HEK293 (cell line): Measurements from ENCODE around the gene NAALADL2.

Source experiments
- BCL11A ChIP-seq: fragments of 450-650 bp; formaldehyde crosslinking; IDR thresholded peaks from 2 replicates; pipeline ENCODE4 v1.5.1; 2016; ENCODE audit warnings: low read depth, missing biosample characterization, missing genetic modification characterization
- GLI2 ChIP-seq: fragments of 450-650 bp; formaldehyde crosslinking; IDR thresholded peaks from 2 replicates; pipeline ENCODE4; 2017; ENCODE audit warnings: missing biosample characterization, missing genetic modification characterization, low read depth, borderline replicate concordance
- KLF9 ChIP-seq: fragments of 450-650 bp; formaldehyde crosslinking; IDR thresholded peaks from 2 replicates; pipeline ENCODE4 v1.5.1; 2016; ENCODE audit warnings: missing biosample characterization, missing genetic modification characterization, low read depth
- MYNN ChIP-seq: fragments of 450-650 bp; formaldehyde crosslinking; IDR thresholded peaks from 2 replicates; pipeline ENCODE4 v1.5.1; 2016; ENCODE audit warnings: missing biosample characterization, missing genetic modification characterization, borderline replicate concordance
- ZFP3 ChIP-seq: fragments of 450-650 bp; formaldehyde crosslinking; IDR thresholded peaks from 2 replicates; pipeline ENCODE4 v1.5.1; 2016; ENCODE audit warnings: low read depth, missing biosample characterization, missing genetic modification characterization
- ZNF248 ChIP-seq: fragments of 450-650 bp; formaldehyde crosslinking; IDR thresholded peaks from 2 replicates; pipeline ENCODE4 v1.5.1; 2017; ENCODE audit warnings: missing biosample characterization, missing genetic modification characterization
- ZNF473 ChIP-seq: fragments of 450-650 bp; formaldehyde crosslinking; IDR thresholded peaks from 2 replicates; pipeline ENCODE4 v1.5.1; 2017; ENCODE audit warnings: missing biosample characterization, missing genetic modification characterization
- ZNF571 ChIP-seq: fragments of 450-650 bp; formaldehyde crosslinking; IDR thresholded peaks from 2 replicates; pipeline ENCODE4 v1.5.0; 2017; ENCODE audit warnings: missing biosample characterization, missing genetic modification characterization
- ZNF585B ChIP-seq: fragments of 450-650 bp; formaldehyde crosslinking; IDR thresholded peaks from 2 replicates; pipeline ENCODE4 v1.5.1; 2016; ENCODE audit warnings: missing biosample characterization, missing genetic modification characterization
- ZNF658 ChIP-seq: fragments of 450-650 bp; formaldehyde crosslinking; IDR thresholded peaks from 2 replicates; pipeline ENCODE4; 2016; ENCODE audit warnings: missing biosample characterization, missing genetic modification characterization
- TF ChIP-seq, protein P1 (sequence below): fragments of 450-650 bp; formaldehyde crosslinking; IDR thresholded peaks from 2 replicates; pipeline ENCODE4 v1.5.1; 2016; ENCODE audit warnings: missing biosample characterization, missing genetic modification characterization
- TF ChIP-seq, protein P2 (sequence below): fragments of 450-650 bp; formaldehyde crosslinking; IDR thresholded peaks from 2 replicates; pipeline ENCODE4 v1.5.1; 2016; ENCODE audit warnings: missing biosample characterization, missing genetic modification characterization
- TF ChIP-seq, protein P3 (sequence below): fragments of 450-650 bp; formaldehyde crosslinking; optimal IDR thresholded peaks from 2 replicates; pipeline ENCODE3; 2016; ENCODE audit warnings: missing biosample characterization, mild to moderate bottlenecking, missing genetic modification characterization
- TF ChIP-seq, protein P4 (sequence below): fragments of 450-650 bp; formaldehyde crosslinking; IDR thresholded peaks from 2 replicates; pipeline ENCODE4 v1.5.1; 2016; ENCODE audit warnings: missing biosample characterization, missing genetic modification characterization

DNA sequence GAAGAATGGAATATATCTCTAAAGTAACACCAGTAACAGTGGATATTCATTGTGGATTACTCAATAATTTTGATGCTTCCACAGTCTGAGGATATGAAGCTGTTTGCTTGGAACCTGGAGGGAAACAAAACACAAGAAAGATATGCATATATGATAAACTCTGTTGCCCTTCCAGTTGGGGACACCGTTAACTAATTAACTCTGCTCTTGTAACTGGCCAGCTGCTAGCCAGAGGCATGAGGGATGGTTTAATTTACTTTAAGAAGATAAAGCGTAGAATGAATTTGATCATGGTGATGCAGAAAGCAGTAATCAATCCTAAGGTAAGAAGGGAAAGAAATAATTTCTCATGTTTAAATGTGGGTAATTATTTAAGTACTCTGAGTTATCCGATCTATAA lies 442.6 kb downstream of the NAALADL2 start:
- TF ChIP-seq ZNF658 (no peak), ZNF473 (no peak), ZFP3 (tag by site-specific recombination) (no peak), ZNF248 (tag by site-specific recombination) (no peak), GLI2 (tag by site-specific recombination) (no peak), ZNF571 (tag by site-specific recombination) (no peak), MYNN (tag by site-specific recombination) (no peak), ZNF585B (no peak), KLF9 (tag by site-specific recombination) (no peak), BCL11A (tag by site-specific recombination) (no peak)
- TF ChIP-seq, protein P1, sequence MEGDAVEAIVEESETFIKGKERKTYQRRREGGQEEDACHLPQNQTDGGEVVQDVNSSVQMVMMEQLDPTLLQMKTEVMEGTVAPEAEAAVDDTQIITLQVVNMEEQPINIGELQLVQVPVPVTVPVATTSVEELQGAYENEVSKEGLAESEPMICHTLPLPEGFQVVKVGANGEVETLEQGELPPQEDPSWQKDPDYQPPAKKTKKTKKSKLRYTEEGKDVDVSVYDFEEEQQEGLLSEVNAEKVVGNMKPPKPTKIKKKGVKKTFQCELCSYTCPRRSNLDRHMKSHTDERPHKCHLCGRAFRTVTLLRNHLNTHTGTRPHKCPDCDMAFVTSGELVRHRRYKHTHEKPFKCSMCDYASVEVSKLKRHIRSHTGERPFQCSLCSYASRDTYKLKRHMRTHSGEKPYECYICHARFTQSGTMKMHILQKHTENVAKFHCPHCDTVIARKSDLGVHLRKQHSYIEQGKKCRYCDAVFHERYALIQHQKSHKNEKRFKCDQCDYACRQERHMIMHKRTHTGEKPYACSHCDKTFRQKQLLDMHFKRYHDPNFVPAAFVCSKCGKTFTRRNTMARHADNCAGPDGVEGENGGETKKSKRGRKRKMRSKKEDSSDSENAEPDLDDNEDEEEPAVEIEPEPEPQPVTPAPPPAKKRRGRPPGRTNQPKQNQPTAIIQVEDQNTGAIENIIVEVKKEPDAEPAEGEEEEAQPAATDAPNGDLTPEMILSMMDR (tag by site-specific recombination) = no peak
- TF ChIP-seq, protein P2, sequence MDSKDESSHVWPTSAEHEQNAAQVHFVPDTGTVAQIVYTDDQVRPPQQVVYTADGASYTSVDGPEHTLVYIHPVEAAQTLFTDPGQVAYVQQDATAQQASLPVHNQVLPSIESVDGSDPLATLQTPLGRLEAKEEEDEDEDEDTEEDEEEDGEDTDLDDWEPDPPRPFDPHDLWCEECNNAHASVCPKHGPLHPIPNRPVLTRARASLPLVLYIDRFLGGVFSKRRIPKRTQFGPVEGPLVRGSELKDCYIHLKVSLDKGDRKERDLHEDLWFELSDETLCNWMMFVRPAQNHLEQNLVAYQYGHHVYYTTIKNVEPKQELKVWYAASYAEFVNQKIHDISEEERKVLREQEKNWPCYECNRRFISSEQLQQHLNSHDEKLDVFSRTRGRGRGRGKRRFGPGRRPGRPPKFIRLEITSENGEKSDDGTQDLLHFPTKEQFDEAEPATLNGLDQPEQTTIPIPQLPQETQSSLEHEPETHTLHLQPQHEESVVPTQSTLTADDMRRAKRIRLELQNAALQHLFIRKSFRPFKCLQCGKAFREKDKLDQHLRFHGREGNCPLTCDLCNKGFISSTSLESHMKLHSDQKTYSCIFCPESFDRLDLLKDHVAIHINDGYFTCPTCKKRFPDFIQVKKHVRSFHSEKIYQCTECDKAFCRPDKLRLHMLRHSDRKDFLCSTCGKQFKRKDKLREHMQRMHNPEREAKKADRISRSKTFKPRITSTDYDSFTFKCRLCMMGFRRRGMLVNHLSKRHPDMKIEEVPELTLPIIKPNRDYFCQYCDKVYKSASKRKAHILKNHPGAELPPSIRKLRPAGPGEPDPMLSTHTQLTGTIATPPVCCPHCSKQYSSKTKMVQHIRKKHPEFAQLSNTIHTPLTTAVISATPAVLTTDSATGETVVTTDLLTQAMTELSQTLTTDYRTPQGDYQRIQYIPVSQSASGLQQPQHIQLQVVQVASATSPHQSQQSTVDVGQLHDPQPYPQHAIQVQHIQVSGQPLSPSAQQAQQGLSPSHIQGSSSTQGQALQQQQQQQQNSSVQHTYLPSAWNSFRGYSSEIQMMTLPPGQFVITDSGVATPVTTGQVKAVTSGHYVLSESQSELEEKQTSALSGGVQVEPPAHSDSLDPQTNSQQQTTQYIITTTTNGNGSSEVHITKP (tag by site-specific recombination) = no peak
- TF ChIP-seq, protein P3, sequence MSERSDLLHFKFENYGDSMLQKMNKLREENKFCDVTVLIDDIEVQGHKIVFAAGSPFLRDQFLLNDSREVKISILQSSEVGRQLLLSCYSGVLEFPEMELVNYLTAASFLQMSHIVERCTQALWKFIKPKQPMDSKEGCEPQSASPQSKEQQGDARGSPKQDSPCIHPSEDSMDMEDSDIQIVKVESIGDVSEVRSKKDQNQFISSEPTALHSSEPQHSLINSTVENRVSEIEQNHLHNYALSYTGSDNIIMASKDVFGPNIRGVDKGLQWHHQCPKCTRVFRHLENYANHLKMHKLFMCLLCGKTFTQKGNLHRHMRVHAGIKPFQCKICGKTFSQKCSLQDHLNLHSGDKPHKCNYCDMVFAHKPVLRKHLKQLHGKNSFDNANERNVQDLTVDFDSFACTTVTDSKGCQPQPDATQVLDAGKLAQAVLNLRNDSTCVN (tag by site-specific recombination) = no peak
- TF ChIP-seq, protein P4, sequence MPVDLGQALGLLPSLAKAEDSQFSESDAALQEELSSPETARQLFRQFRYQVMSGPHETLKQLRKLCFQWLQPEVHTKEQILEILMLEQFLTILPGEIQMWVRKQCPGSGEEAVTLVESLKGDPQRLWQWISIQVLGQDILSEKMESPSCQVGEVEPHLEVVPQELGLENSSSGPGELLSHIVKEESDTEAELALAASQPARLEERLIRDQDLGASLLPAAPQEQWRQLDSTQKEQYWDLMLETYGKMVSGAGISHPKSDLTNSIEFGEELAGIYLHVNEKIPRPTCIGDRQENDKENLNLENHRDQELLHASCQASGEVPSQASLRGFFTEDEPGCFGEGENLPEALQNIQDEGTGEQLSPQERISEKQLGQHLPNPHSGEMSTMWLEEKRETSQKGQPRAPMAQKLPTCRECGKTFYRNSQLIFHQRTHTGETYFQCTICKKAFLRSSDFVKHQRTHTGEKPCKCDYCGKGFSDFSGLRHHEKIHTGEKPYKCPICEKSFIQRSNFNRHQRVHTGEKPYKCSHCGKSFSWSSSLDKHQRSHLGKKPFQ (tag by site-specific recombination) = no peak
